ENCODE data around the gene ZNF474. TPM values are rescaled to one million over a fixed set of nuclear protein-coding genes. Genes with fewer than 3 reads are reported as not detected.

ZNF474 gene
- total and polyA plus RNA-seq, 4 donors = 0.94 to 8.9 (median 5.2) TPM

- ATAC-seq (ENCODE audit: insufficient read depth, low FRiP score) (no peak), DNase-seq (no peak)
- Histone ChIP-seq H3K9ac (ENCODE audit: insufficient read depth in 1 of 2, low read length in 2 of 2) (no peak overlapping the region), H3K4me1 (ENCODE audit: control insufficient read depth in 5 of 5, insufficient read depth in 5 of 5, low read length in 5 of 5) (no peaks in the 10 kb centered on the region), H3K36me3 (ENCODE audit: control insufficient read depth in 4 of 4, insufficient read depth in 4 of 4, low read length in 4 of 4) (no peaks in the 10 kb centered on the region), H3K27me3 (ENCODE audit: control insufficient read depth in 3 of 3, insufficient read depth in 3 of 3, low read length in 2 of 3) (no peaks in the 10 kb centered on the region), H3K27ac (ENCODE audit: low read depth in 1 of 2, low read length in 1 of 2) (no peak overlapping the region), H3K9me3 (ENCODE audit: control insufficient read depth in 4 of 4, insufficient read depth in 3 of 4, low read length in 3 of 4) (no peaks in the 10 kb centered on the region), H3K4me3 (no peak overlapping the region)
- TF ChIP-seq CTCF (IDR thresholded peaks at IDR 0.05; ENCODE audit: control extremely low read depth, extremely low read depth) = no peak
- WGBS, 2 donors = 90 to 92% methylated on average over 3 of the region's 3 CpGs
Observed at GRCh38 chr5:122140900-122141299, 11.6 kb downstream of the ZNF474 start.

- DNase-seq (no peak), ATAC-seq (ENCODE audit: insufficient read depth, low FRiP score) (no peak)
- WGBS, 2 donors = 93 to 100% methylated on average over 1 of the region's 1 CpG
- Histone ChIP-seq H3K27ac (ENCODE audit: low read depth in 1 of 2, low read length in 1 of 2) (no peak overlapping the region), H3K9me3 (ENCODE audit: control insufficient read depth in 4 of 4, insufficient read depth in 3 of 4, low read length in 3 of 4) (no peaks in the 10 kb centered on the region), H3K27me3 (ENCODE audit: control insufficient read depth in 3 of 3, insufficient read depth in 3 of 3, low read length in 2 of 3) (no peaks in the 10 kb centered on the region), H3K4me1 (ENCODE audit: control insufficient read depth in 5 of 5, insufficient read depth in 5 of 5, low read length in 5 of 5) (no peaks in the 10 kb centered on the region), H3K36me3 (ENCODE audit: control insufficient read depth in 4 of 4, insufficient read depth in 4 of 4, low read length in 4 of 4) (no peaks in the 10 kb centered on the region), H3K9ac (ENCODE audit: insufficient read depth in 1 of 2, low read length in 2 of 2) (no peak overlapping the region), H3K4me3 (no peak overlapping the region)
- TF ChIP-seq CTCF (IDR thresholded peaks at IDR 0.05; ENCODE audit: control extremely low read depth, extremely low read depth) = no peak
Observed at GRCh38 chr5:122141751-122142150, 12.4 kb downstream of the ZNF474 start.

GRCh38 chr5:122142480-122143164 is 13.3 kb downstream of the ZNF474 start:
- no peak for TF ChIP-seq CTCF (IDR thresholded peaks at IDR 0.05; ENCODE audit: control extremely low read depth, extremely low read depth)
- Histone ChIP-seq H3K36me3 (ENCODE audit: control insufficient read depth in 4 of 4, insufficient read depth in 4 of 4, low read length in 4 of 4) (no peaks in the 10 kb centered on the region), H3K9me3 (ENCODE audit: control insufficient read depth in 4 of 4, insufficient read depth in 3 of 4, low read length in 3 of 4) (no peaks in the 10 kb centered on the region), H3K9ac (ENCODE audit: insufficient read depth in 1 of 2, low read length in 2 of 2) (no peak overlapping the region), H3K27me3 (ENCODE audit: control insufficient read depth in 3 of 3, insufficient read depth in 3 of 3, low read length in 2 of 3) (no peaks in the 10 kb centered on the region), H3K27ac (ENCODE audit: low read depth in 1 of 2, low read length in 1 of 2) (no peak overlapping the region), H3K4me3 (no peak overlapping the region), H3K4me1 (ENCODE audit: control insufficient read depth in 5 of 5, insufficient read depth in 5 of 5, low read length in 5 of 5) (no peaks in the 10 kb centered on the region)
- WGBS, 2 donors = 91 to 92% methylated on average over 6 of the region's 6 CpGs
- DNase-seq (no peak), ATAC-seq (ENCODE audit: insufficient read depth, low FRiP score) (no peak)

GRCh38 chr5:122144236-122144635 is 14.9 kb downstream of the ZNF474 start:
- H3K27ac ChIP-seq (ENCODE audit: low read depth in 1 of 2, low read length in 1 of 2) = no peak overlapping the region
- H3K4me1 ChIP-seq (ENCODE audit: control insufficient read depth in 5 of 5, insufficient read depth in 5 of 5, low read length in 5 of 5) = no peaks in the 10 kb centered on the region
- H3K27me3 ChIP-seq (ENCODE audit: control insufficient read depth in 3 of 3, insufficient read depth in 3 of 3, low read length in 2 of 3) = no peaks in the 10 kb centered on the region
- no peak overlapping the region for H3K4me3 ChIP-seq
- ATAC-seq (ENCODE audit: insufficient read depth, low FRiP score) (no peak), DNase-seq (no peak)
- H3K9ac ChIP-seq (ENCODE audit: insufficient read depth in 1 of 2, low read length in 2 of 2) = no peak overlapping the region
- no peak for TF ChIP-seq CTCF (IDR thresholded peaks at IDR 0.05; ENCODE audit: control extremely low read depth, extremely low read depth)
- 85 to 89% methylated on average over 1 of the region's 1 CpG for WGBS, 2 donors
- H3K9me3 ChIP-seq (ENCODE audit: control insufficient read depth in 4 of 4, insufficient read depth in 3 of 4, low read length in 3 of 4) = no peaks in the 10 kb centered on the region
- no peaks in the 10 kb centered on the region for H3K36me3 ChIP-seq (ENCODE audit: control insufficient read depth in 4 of 4, insufficient read depth in 4 of 4, low read length in 4 of 4)
